K562 (cell line): ENCODE data around the gene PLXDC2. TPM values are rescaled to one million over a fixed set of nuclear protein-coding genes. Genes with fewer than 3 reads are reported as not detected.

Experiments used
- ATAC-seq: fragments of 200-7000 bp; cut with Tn5 transposase; 3 replicates; pipeline ENCODE4 v1.9.1; 2020; ENCODE audit warnings: moderate library complexity
- Bru-seq: library from RNA; stranded (reverse); fragments of 400-500 nt; gene quantifications from one replicate; lab custom pipeline; 2021; lab: Mats Ljungman, UMichigan
- BruChase-seq, 2 experiments: library from RNA; stranded (reverse); fragments of 400-500 nt; gene quantifications; one replicate each; lab custom pipeline; 2021; lab: Mats Ljungman, UMichigan
- BruUV-seq: library from RNA; stranded (reverse); fragments of 400-500 nt; replicated peaks from 2 replicates; lab custom pipeline; 2021; lab: Mats Ljungman, UMichigan
- CTCF ChIA-PET: fragments of 300-600 bp; formaldehyde crosslinking; extraction: SDS; loops from one replicate; lab custom pipeline; 2021; ENCODE audit warnings: low intra/inter-chr PET ratio; lab: Yijun Ruan, JAX
- POLR2A ChIA-PET: fragments of 300-600, 350-650 bp; sonication (Branson Sonifier 250); formaldehyde crosslinking; extraction: SDS; loops from one replicate; lab custom pipeline; 2021; ENCODE audit warnings: antibody characterized with exemption, inconsistent platforms; lab: Yijun Ruan, JAX
- DNase-seq, 4 experiments: peaks; one replicate each; pipeline versions ENCODE4 v3.0.0 to v3.0.0-alpha.2; 2011 to 2018; ENCODE audit warnings: low spot score in 3 of 4, mixed read lengths in 3 of 4; ENCODE audit errors: extremely low read depth in 1 of 4
- FAIRE-seq: peaks from 2 replicates; lab custom pipeline; 2011; peaks lifted over from hg19 to GRCh38; lab: Jason Lieb, UNC
- H2AFZ ChIP-seq: 2 replicates; pipeline ENCODE4 v1.6.0; 2011; ENCODE audit warnings: low read depth, low read length, control low read depth, inconsistent platforms
- H3K27ac ChIP-seq: fragments of 200-600 bp; 3 replicates; pipeline ENCODE4 v1.8.0; 2011; ENCODE audit warnings: low read depth, mild to moderate bottlenecking, control low read depth, inconsistent platforms, low read length, moderate library complexity, mixed read lengths; ENCODE audit errors: extremely low read depth
- H3K27me3 ChIP-seq, 2 experiments: fragments of 300-600 bp in 1 of 2; 2 replicates in 1 of 2; 3 replicates in 1 of 2; pipeline versions ENCODE4 v1.6.0 to v1.8.0; 2011; ENCODE audit warnings: inconsistent platforms in 2 of 2, low read length in 2 of 2, mild to moderate bottlenecking in 1 of 2, mixed read lengths in 1 of 2, moderate library complexity in 1 of 2; ENCODE audit not compliant: control insufficient read depth in 2 of 2, insufficient read depth in 2 of 2
- H3K36me3 ChIP-seq: fragments of 300-600 bp; 3 replicates; pipeline ENCODE4 v1.8.0; 2011; ENCODE audit warnings: mild to moderate bottlenecking, low read length, inconsistent platforms; ENCODE audit not compliant: control insufficient read depth, insufficient read depth
- H3K4me1 ChIP-seq, 2 experiments: fragments of 200-600 bp in 1 of 2; replicated peaks in 1 of 2; 2 replicates in 1 of 2; 3 replicates in 1 of 2; pipeline versions ENCODE4 v1.5.1 to v1.8.0; 2011; ENCODE audit warnings: inconsistent platforms in 2 of 2, low read length in 2 of 2, mild to moderate bottlenecking in 1 of 2, mixed read lengths in 1 of 2, moderate library complexity in 1 of 2; ENCODE audit not compliant: control insufficient read depth in 2 of 2, insufficient read depth in 2 of 2
- H3K4me2 ChIP-seq: 2 replicates; pipeline ENCODE4 v1.6.1; 2011; ENCODE audit warnings: low read length, control low read depth, inconsistent platforms, mixed read lengths; ENCODE audit not compliant: insufficient read depth
- H3K4me3 ChIP-seq: fragments of 200-600 bp; sonication (generic), shearing (Covaris generic); 2 replicates; pipeline ENCODE4 v1.5.1; 2016; ENCODE audit warnings: control low read depth, inconsistent platforms
- H3K79me2 ChIP-seq: fragments of 200-600 bp; 3 replicates; pipeline ENCODE4 v1.8.0; 2011; ENCODE audit warnings: low read length, inconsistent platforms; ENCODE audit not compliant: control insufficient read depth, insufficient read depth
- H3K9ac ChIP-seq, 2 experiments: 2 replicates each; pipeline versions ENCODE4 v1.6.0 to v1.6.1; 2011; ENCODE audit warnings: low read depth in 2 of 2, low read length in 2 of 2, control low read depth in 1 of 2, inconsistent platforms in 1 of 2, mild to moderate bottlenecking in 1 of 2, mixed read lengths in 1 of 2; ENCODE audit not compliant: insufficient read depth in 1 of 2
- H3K9me1 ChIP-seq: one replicate; pipeline ENCODE4 v1.6.0; 2011; ENCODE audit warnings: inconsistent platforms, mild to moderate bottlenecking, low read length, moderate library complexity; ENCODE audit not compliant: control insufficient read depth, insufficient read depth
- H3K9me3 ChIP-seq: replicated peaks from 2 replicates; pipeline ENCODE4 v1.5.1; 2011; ENCODE audit warnings: low read depth, low read length, inconsistent platforms; ENCODE audit not compliant: control insufficient read depth, insufficient read depth
- H4K20me1 ChIP-seq: replicated peaks from 2 replicates; pipeline ENCODE4 v1.6.1; 2011; ENCODE audit warnings: low read length, inconsistent platforms, mixed read lengths; ENCODE audit not compliant: control insufficient read depth, insufficient read depth
- CEBPG ChIP-seq, 3 experiments: fragments of 200-800 bp in 1 of 3; sonication (Bioruptor generic) in 1 of 3; sonication (generic) in 1 of 3; formaldehyde crosslinking in 1 of 3; IDR thresholded peaks in 2 of 3; conservative IDR thresholded peaks in 1 of 3; 2 replicates each; pipeline versions ENCODE4 v1.6.1 to v1.8.0; 2016 to 2022; ENCODE audit warnings: missing compliant biosample characterization in 2 of 3, missing genetic modification characterization in 2 of 3, mild to moderate bottlenecking in 1 of 3, missing genetic modification reagents in 1 of 3
- SIX5 ChIP-seq, 2 experiments: IDR thresholded peaks; 2 replicates each; pipeline ENCODE4 v1.6.1; 2011; ENCODE audit warnings: low read length in 2 of 2, borderline replicate concordance in 1 of 2, low read depth in 1 of 2, mild to moderate bottlenecking in 1 of 2, moderate library complexity in 1 of 2; ENCODE audit not compliant: insufficient read depth in 1 of 2
- WGBS: fragments of 100-300 bp; shearing (Covaris generic); methylation state at CpG from one replicate; pipeline ENCODE4 v1.1.6; 2016; ENCODE audit warnings: low coverage, mixed read lengths; ENCODE audit not compliant: insufficient coverage; ENCODE audit errors: missing lambda C conversion rate; 5-methylcytosine and 5-hydroxymethylcytosine counted together
- in situ Hi-C: fragments of 300-500 bp; cut with MboI; formaldehyde crosslinking; loops from 4 replicates; pipeline ENCODE4 v1.15.0; 2018; ENCODE audit warnings: inconsistent platforms, mixed read lengths
- intact Hi-C: fragments of 100-400 bp; cut with micrococcal nuclease; formaldehyde crosslinking; loops from 2 replicates; pipeline ENCODE4 v1.14.2; 2022
- long read RNA-seq, 3 experiments: library from polyadenylated mRNA in 2 of 3; library from RNA in 1 of 3; unstranded in 2 of 3; stranded (forward) in 1 of 3; transcript quantifications; one replicate each; pipeline ENCODE4 v2.0.0, GENCODE V29; 2019 to 2022
- polyA minus RNA-seq, 3 experiments: library from RNA; depleted of rRNA, polyadenylated mRNA; stranded (reverse); fragments of >200 nt; gene quantifications; 2 replicates each; pipeline ENCODE4 v1.2.3, GENCODE V29; 2011
- polyA plus RNA-seq, 8 experiments: library from polyadenylated mRNA; depleted of rRNA in 4 of 8; stranded (reverse) in 5 of 8; unstranded in 3 of 8; fragments of >200 nt; fragmentation: Nextera tagmentation in 2 of 8; fragmentation: Illumina TruSeq in 1 of 8; extraction: Ambion mirVana in 2 of 8; extraction: Trizol in 1 of 8; gene quantifications; 2 replicates each; pipeline versions ENCODE4 v1.2.1 to v1.2.3, GENCODE V29; 2011 to 2014; ENCODE audit warnings: inconsistent platforms in 1 of 8, missing spikeins in 1 of 8
- total RNA-seq, 7 experiments: library from RNA; depleted of rRNA in 6 of 7; stranded (reverse); fragments of >200 nt in 6 of 7; fragmentation: Illumina TruSeq in 2 of 7; extraction: Trizol in 2 of 7; gene quantifications; 2 replicates each; pipeline versions ENCODE4 v1.2.1 to v1.2.3, GENCODE V29; 2011 to 2021; ENCODE audit warnings: low replicate concordance in 1 of 7

The PLXDC2 gene
- total RNA-seq (2011; cell fraction: chromatin; rRNA removed; ENCODE audit: low replicate concordance): not detected in 2 replicates
- total RNA-seq (2011; cell fraction: nucleolus; rRNA removed): not detected in 2 replicates
- total RNA-seq (2011; cell fraction: nucleoplasm; rRNA removed): not detected in 2 replicates
- 0.04 TPM in 1 of 2 replicates, not detected in the other for total RNA-seq (2014; rRNA removed)
- total RNA-seq (2014; rRNA removed; fragmentation: Illumina TruSeq; extraction: Trizol): 0.13 TPM in 1 of 2 replicates, not detected in the other
- 0.15 and 0.33 TPM in 2 replicates for total RNA-seq (2015; rRNA removed; fragmentation: Illumina TruSeq; extraction: Trizol)
- total RNA-seq (2021): 0.09 and 0.16 TPM in 2 replicates
- 0.11 and 1.3 TPM in 2 replicates for polyA plus RNA-seq (2011; rRNA removed)
- polyA plus RNA-seq (2011; cell fraction: cytosol; rRNA removed): 0.16 and 0.96 TPM in 2 replicates
- 0.26 and 1.5 TPM in 2 replicates for polyA plus RNA-seq (2011; cell fraction: nucleus; rRNA removed)
- polyA plus RNA-seq (2012): 0.03 and 0.08 TPM in 2 replicates
- 0.09 and 0.10 TPM in 2 replicates for polyA plus RNA-seq (2014; fragmentation: Illumina TruSeq; extraction: Trizol)
- under 1 TPM; 0.01 to 0.06 TPM for polyA plus RNA-seq (2014; fragmentation: Nextera tagmentation; extraction: Ambion mirVana)
- not detected in 2 replicates for polyA plus RNA-seq (2014; rRNA removed)
- 0.28 and 2.8 TPM in 2 replicates for polyA minus RNA-seq (2011; rRNA and poly(A)+ RNA removed)
- polyA minus RNA-seq (2011; cell fraction: cytosol; rRNA and poly(A)+ RNA removed): 0.09 TPM in 1 of 2 replicates, not detected in the other
- 0.40 and 2.0 TPM in 2 replicates for polyA minus RNA-seq (2011; cell fraction: nucleus; rRNA and poly(A)+ RNA removed)
- percentile 11 among the genes with signal in this experiment for Bru-seq, nascent RNA
- percentile 11 among the genes with signal in this experiment for BruChase-seq, experiment 1, labeled RNA remaining after a 2-hour chase
- percentile 7 among the genes with signal in this experiment for BruChase-seq, experiment 2, labeled RNA remaining after a 6-hour chase
- long read RNA-seq, experiment 1: 0 reads
- long read RNA-seq, experiment 2: 0 reads
- long read RNA-seq, experiment 3: 0 reads

- peaks cover 0 to 15% of the 10 kb centered on the region in 2 experiments; a peak in 3 of 5 replicates for H3K27me3 ChIP-seq
- H3K9ac ChIP-seq: no peak within 1 kb of the TSS
- ChIA-PET POLR2A (no interaction called here), CTCF (no interaction called here)
- H3K9me1 ChIP-seq: no peaks in the 10 kb centered on the region
- H3K36me3 ChIP-seq: no peaks in the 10 kb centered on the region
- H3K27ac ChIP-seq: no peak within 1 kb of the TSS
- no peak within 1 kb of the TSS for H2AFZ ChIP-seq
- intact Hi-C loops: no loop called here
- no peak for FAIRE-seq
- ATAC-seq: peak; percentile 28; the same call in 2 of the 3 replicates
- H3K79me2 ChIP-seq: no peaks in the 10 kb centered on the region
- peaks cover 0 to 18% of the 10 kb centered on the region in 2 experiments; a peak in 2 of 5 replicates for H3K4me1 ChIP-seq
- in situ Hi-C loops: no loop called here
- 2% methylated on average over 38 of the region's 65 CpGs for WGBS
- H3K9me3 ChIP-seq: no peaks in the 10 kb centered on the region
- no peaks in the 10 kb centered on the region for H4K20me1 ChIP-seq
- no peak within 1 kb of the TSS for H3K4me2 ChIP-seq
- TF ChIP-seq CEBPG (CRISPR knock-in tag; IDR thresholded peaks at IDR 0.05) (peak; percentile 44; the same call in 1 of the 2 replicates), CEBPG (tag; conservative IDR thresholded peaks at IDR 0.05 in 1 of 2, IDR thresholded peaks at IDR 0.05 in 1 of 2) (no peak), SIX5 (IDR thresholded peaks at IDR 0.05; ENCODE audit: borderline replicate concordance in 1 of 2, insufficient read depth in 1 of 2, low read depth in 1 of 2, low read length in 2 of 2) (no peak)
- TF ChIP-seq, all 486 proteins: peak for 1
- no peak for DNase-seq
- no peak within 1 kb of the TSS for H3K4me3 ChIP-seq
- no TSS peak for BruUV-seq
Observed at GRCh38 chr10:19816411-19817230, at the start of gene PLXDC2. Gene PLXDC2, plus strand, starts transcription at chr10:19816432.
